Jurkat, Clone E6-1 (cell line): ENCODE data around the gene CFAP61.

Experiments used
- DNase-seq: peaks from one replicate; pipeline ENCODE4 v3.0.0-alpha.2; 2011; ENCODE audit warnings: low read depth, low spot score
- H3K4me3 ChIP-seq: 2 replicates; pipeline ENCODE4 v1.5.1; 2011; ENCODE audit warnings: mild to moderate bottlenecking, low read length, control low read depth, moderate library complexity

The CFAP61 gene

DNA sequence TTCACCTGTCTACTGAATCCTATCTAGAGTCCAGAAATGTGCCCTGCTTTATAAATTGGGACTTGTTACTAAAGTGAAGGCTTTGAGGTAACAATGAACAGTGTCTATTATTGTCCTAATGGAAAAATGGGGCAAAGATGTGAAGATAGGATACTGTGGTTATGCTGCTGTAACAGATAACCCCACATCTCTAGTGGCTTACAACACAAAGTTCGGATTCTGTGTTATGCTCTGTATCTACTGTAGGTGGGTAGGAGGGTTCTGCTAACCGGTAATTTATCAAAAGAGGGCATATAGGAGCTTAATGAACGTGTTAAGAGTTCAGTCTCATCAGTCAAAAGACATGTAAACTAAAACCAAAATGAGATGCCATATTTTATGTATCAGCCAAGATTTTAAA lies 28.9 kb upstream of the CFAP61 start:
- DNase-seq, result no peak
- no peak overlapping the region for H3K4me3 ChIP-seq

- no peak for DNase-seq
- H3K4me3 ChIP-seq, result no peak overlapping the region
Measured at GRCh38 chr20:20024942-20025341, 27.4 kb upstream of the CFAP61 start.

- no peak overlapping the region for H3K4me3 ChIP-seq
- DNase-seq, result no peak
Measured at GRCh38 chr20:20027284-20027683, 25.0 kb upstream of the CFAP61 start.

GRCh38 chr20:20031790-20032189 lies 20.5 kb upstream of the CFAP61 start:
- no peak overlapping the region for H3K4me3 ChIP-seq
- DNase-seq, result no peak

- no peak overlapping the region for H3K4me3 ChIP-seq
- DNase-seq, result no peak
Measured at GRCh38 chr20:20034486-20034885, 17.8 kb upstream of the CFAP61 start.

DNA sequence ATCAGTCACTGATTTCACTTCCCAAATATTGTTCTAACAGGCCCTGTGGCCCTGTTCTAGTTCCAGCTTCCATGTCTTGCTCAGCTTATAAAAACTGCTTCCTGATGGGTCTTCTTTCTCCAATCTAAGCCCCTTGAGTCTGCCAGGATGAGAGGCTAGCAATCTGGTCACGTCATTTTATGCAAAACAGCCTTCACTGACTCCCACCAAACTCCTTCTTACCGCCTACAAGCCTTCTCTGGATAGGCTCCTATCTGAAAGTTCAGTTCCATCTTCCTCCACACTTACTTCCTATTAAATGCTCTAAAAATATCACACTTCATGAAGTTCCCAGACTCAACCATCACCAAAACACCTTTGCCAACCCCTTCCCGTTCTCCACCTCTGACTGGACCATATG lies 15.6 kb upstream of the CFAP61 start:
- H3K4me3 ChIP-seq, result no peak overlapping the region
- DNase-seq, result no peak

DNA sequence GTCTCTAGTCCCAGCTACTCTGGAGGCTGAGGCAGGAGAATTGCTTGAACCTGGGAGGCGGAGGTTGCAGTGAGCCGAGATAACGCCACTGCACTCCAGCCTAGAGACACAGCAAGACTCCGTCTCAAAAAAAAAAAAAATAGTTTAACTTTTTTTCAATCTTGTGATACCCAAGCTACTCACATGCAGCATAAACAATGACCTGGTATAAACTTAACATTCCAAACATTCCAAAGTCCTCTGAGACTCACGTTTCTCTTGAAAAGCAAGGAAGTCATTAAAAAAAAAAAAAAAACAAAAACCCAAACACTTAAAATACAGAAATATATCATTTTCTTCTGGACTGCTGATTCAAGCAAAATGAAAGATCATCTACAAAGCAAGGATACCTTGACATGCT lies 14.4 kb upstream of the CFAP61 start:
- DNase-seq, result no peak
- H3K4me3 ChIP-seq, result no peak overlapping the region

GRCh38 chr20:20038586-20038985 lies 13.7 kb upstream of the CFAP61 start:
- no peak for DNase-seq
- H3K4me3 ChIP-seq, result no peak overlapping the region

- H3K4me3 ChIP-seq, result no peak overlapping the region
- DNase-seq, result no peak
Measured at GRCh38 chr20:20039752-20040387, 12.5 kb upstream of the CFAP61 start.

GRCh38 chr20:20051767-20052073 lies 612 bp upstream of the CFAP61 start:
- peak overlapping the region; percentile 98 for H3K4me3 ChIP-seq
- no peak for DNase-seq

DNA sequence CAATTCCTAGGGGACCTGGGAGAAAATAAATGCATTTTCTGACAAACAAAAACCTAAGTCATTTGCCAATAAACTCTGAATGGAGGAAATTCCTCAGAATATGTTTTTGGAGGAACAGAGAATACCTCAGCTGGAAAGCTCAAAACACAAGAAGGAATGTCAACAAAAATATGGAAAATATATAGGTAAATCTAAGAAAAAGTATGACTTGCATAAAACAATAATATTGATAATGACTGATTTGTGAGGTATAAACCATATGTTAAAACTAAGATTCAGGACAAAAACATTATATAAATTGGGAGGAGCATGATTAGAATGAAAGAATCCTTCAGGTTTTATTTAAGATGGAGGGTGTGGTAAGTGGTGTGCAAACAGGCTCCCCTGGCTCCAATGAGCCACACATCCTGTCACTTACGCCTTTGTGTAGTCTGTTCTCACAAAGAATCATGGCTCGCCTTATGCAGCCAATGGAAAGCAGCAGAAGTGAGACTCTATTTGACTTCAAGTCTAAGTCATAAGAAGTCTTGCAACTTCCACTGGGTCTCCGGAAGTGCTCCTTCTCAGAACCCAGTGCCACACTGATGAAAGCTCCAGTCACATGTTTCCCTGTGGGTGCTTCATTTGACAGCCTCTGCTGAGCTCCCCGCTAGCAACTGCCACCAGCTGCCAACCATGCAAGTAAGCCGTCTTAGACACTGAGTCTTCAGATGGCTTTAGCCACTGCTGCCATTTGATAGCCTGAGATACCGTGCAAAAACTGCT lies 8.1 kb downstream of the CFAP61 start:
- H3K4me3 ChIP-seq, result no peak overlapping the region
- peak; percentile 95 for DNase-seq

GRCh38 chr20:20063941-20064702 lies 11.8 kb downstream of the CFAP61 start:
- H3K4me3 ChIP-seq, result peak overlapping the region; percentile 7
- DNase-seq, result peak; percentile 75

DNA sequence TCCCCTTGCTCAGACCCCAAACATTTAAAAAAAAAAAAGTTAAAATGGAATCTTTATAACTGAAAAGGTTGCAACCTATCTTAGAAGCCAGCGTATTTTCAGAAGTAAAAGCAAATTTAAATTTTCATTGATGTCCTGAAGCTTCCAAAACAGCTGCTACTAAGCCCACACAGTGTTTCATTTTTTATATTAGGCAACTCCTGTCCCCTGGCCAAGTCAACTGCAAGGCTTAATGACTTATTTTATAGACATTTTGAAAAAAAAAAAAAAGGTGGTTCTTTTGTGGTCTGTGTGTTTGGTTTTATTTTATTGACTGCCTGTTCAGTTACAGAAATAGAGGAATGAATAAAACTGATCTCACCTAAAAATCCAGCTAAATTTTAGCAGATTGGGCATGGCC lies 13.0 kb downstream of the CFAP61 start:
- DNase-seq, result no peak
- no peak overlapping the region for H3K4me3 ChIP-seq

DNA sequence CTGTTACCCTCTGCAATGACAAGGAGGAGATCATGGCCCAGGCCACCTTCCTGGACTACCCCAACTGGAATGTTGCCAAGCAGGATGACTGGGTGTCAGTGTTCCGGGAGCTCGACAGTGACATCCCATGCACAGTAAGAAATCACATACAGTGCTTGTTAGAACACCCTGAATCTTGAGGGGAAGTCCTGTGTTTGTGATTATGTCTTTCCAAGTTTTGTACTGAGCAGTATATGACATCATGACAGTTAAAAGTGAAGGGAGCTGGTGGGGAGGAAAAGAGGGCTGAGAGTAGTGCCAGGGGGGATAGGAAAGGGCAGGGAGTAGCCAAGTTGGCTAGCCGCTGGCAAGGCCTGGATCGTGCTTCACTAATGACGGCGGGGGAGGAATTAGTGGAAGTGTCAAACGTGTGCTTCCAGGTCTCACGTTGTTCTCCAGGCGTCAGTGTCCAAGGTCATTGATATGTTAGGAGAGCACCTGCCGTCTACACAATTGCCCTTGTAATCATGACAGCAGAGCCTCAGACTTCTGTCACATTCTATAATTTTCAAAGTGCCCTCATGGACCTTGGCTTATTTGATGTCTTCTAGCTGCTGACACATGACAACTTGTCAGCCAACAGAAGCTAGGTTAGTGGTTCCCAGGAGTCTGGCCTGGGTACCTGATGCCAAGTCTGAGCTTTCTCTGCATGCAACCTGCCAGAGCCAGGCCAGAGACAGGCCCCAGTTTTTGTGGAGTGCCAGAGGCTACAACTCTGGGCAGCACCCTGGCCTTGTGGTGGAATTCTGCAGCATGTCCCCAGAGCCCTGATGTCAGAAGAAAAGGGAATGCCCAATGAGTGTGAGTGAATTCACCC lies 18.8 kb downstream of the CFAP61 start:
- no peak for DNase-seq

GRCh38 chr20:20073801-20074371 lies 21.6 kb downstream of the CFAP61 start:
- no peak overlapping the region for H3K4me3 ChIP-seq

More for the DNA sequence above, 18.8 kb downstream of the CFAP61 start:
- no peak overlapping the region for H3K4me3 ChIP-seq

DNA sequence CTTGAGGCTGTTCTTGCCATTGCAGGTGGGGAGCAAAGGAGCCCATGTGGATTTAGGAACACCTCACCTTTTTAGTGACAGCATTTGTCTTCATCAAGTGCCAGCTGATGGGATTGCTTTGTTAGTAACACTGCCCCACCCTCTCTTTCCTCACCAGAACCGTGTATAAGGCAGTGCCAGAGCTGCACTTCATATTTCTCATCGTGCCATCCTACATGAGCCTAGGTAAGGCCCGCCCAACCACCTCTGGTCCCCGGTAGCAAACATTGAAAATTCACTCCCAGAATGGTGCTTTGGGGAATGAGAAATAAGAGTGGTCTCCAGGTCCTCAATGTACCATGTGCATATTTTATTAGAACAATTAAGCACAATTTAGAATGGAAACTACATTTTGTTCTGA lies 22.7 kb downstream of the CFAP61 start:
- no peak overlapping the region for H3K4me3 ChIP-seq
- DNase-seq, result no peak

More at GRCh38 chr20:20073801-20074371, 21.6 kb downstream of the CFAP61 start:
- no peak for DNase-seq

- DNase-seq, result no peak
- H3K4me3 ChIP-seq, result no peak overlapping the region
Measured at GRCh38 chr20:20076297-20077065, 24.1 kb downstream of the CFAP61 start.

DNA sequence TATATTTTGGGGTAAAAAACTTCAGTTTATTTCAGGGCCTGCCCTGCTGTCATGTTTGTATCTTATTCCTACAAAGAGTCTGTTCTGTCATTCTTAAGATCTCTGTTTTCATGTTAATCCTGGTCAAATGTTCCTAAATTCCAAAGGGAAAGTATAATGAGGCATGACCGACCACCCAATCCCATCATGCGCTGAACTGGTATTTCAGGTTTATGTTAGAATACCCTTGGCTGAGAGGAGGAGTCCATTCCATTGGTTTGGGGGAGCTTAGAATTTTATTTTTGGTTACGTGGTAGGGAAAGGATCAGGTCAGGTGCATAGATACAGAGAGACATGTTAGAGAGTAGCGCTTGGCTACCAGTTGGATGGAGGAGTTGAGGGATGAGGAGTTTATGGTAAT lies 25.7 kb downstream of the CFAP61 start:
- H3K4me3 ChIP-seq, result no peak overlapping the region
- DNase-seq, result no peak
